HEK293T (cell line): Measurements from ENCODE around the gene OSCAR.

Source experiments
- ARNT ChIP-seq: fragments of 450-650 bp; IDR thresholded peaks from 2 replicates; pipeline ENCODE4 v1.6.1; 2017; ENCODE audit warnings: mild to moderate bottlenecking
- BHLHE40 ChIP-seq: fragments of 450-650 bp; IDR thresholded peaks from 2 replicates; pipeline ENCODE4 v1.6.1; 2016; ENCODE audit warnings: mild to moderate bottlenecking, moderate library complexity, borderline replicate concordance
- CTBP1 ChIP-seq: fragments of 450-650 bp; IDR thresholded peaks from 2 replicates; pipeline ENCODE4 v1.6.1; 2016; ENCODE audit warnings: borderline replicate concordance
- ELF4 ChIP-seq: fragments of 450-650 bp; IDR thresholded peaks from 2 replicates; pipeline ENCODE4 v1.6.1; 2017; ENCODE audit warnings: antibody characterized with exemption
- FOXA1 ChIP-seq: fragments of 450-650 bp; IDR thresholded peaks from 2 replicates; pipeline ENCODE4 v1.6.1; 2016; ENCODE audit warnings: mild to moderate bottlenecking
- FOXK2 ChIP-seq: fragments of 450-650 bp; IDR thresholded peaks from 2 replicates; pipeline ENCODE4 v1.6.1; 2016; ENCODE audit warnings: mild to moderate bottlenecking
- FOXM1 ChIP-seq: fragments of 450-650 bp; IDR thresholded peaks from 2 replicates; pipeline ENCODE4 v1.6.1; 2017; ENCODE audit warnings: mild to moderate bottlenecking, borderline replicate concordance
- HDGF ChIP-seq: fragments of 450-650 bp; IDR thresholded peaks from 2 replicates; pipeline ENCODE4 v1.6.1; 2017; ENCODE audit warnings: antibody characterized with exemption, borderline replicate concordance
- L3MBTL2 ChIP-seq: fragments of 450-650 bp; conservative IDR thresholded peaks from 2 replicates; pipeline ENCODE4 v1.6.1; 2016; ENCODE audit warnings: mild to moderate bottlenecking
- NFRKB ChIP-seq: fragments of 450-650 bp; IDR thresholded peaks from 2 replicates; pipeline ENCODE4 v1.6.1; 2016; ENCODE audit warnings: mild to moderate bottlenecking, moderate library complexity
- SP1 ChIP-seq: fragments of 450-650 bp; IDR thresholded peaks from 2 replicates; pipeline ENCODE4 v1.6.1; 2017
- SUZ12 ChIP-seq: fragments of 450-650 bp; IDR thresholded peaks from 2 replicates; pipeline ENCODE4 v1.6.1; 2016; ENCODE audit warnings: mild to moderate bottlenecking
- TARDBP ChIP-seq: fragments of 450-650 bp; IDR thresholded peaks from 2 replicates; pipeline ENCODE4 v1.6.1; 2016
- ZNF384 ChIP-seq: fragments of 450-650 bp; IDR thresholded peaks from 2 replicates; pipeline ENCODE4 v1.6.1; 2016

- no peak for TF ChIP-seq ZNF384
- no peak for TF ChIP-seq SP1
- TF ChIP-seq BHLHE40, result no peak
- TF ChIP-seq CTBP1, result no peak
- no peak for TF ChIP-seq TARDBP
- no peak for TF ChIP-seq L3MBTL2
- no peak for TF ChIP-seq FOXM1
- TF ChIP-seq ELF4, result no peak
- TF ChIP-seq NFRKB, result no peak
- TF ChIP-seq FOXA1, result no peak
- no peak for TF ChIP-seq HDGF
- TF ChIP-seq ARNT, result no peak
- no peak for TF ChIP-seq SUZ12
- TF ChIP-seq FOXK2, result no peak
These were observed 27.3 kb upstream of the OSCAR start for GRCh38 chr19:54127688-54128440.
